ENCODE data around the gene FBXO40.
A peak's percentile ranks its signal among the peaks of the same experiment; 100 is the strongest.
"Not testable (repeated sequence)": the region's sequence is repeated elsewhere in the genome, so short reads cannot be mapped to it uniquely, and the experiment has no call there.

Gene FBXO40

GRCh38 chr3:121592856-121593702 lies at the start of gene FBXO40:
TSS of gene FBXO40 (plus strand) at chr3:121593379. CDS start at chr3:121620576, 27,197 bp downstream.
- no peak for DNase-seq (ENCODE audit: low spot score)

GRCh38 chr3:121545049-121545573 lies 48.1 kb upstream of the FBXO40 start:
- peak; percentile 35 for DNase-seq (ENCODE audit: low spot score)

GRCh38 chr3:121545574-121546455 lies 47.4 kb upstream of the FBXO40 start, which contains the start of gene POLQ:
TSS of gene POLQ (minus strand) at chr3:121545988. CDS start at chr3:121545877, 111 bp downstream.
- DNase-seq (ENCODE audit: low spot score), result peak; percentile 94

GRCh38 chr3:121552379-121552778 lies 40.8 kb upstream of the FBXO40 start:
- no peak for DNase-seq (ENCODE audit: low spot score)

- no peak for DNase-seq (ENCODE audit: low spot score)
Measured at GRCh38 chr3:121552797-121553196, 40.4 kb upstream of the FBXO40 start.

GRCh38 chr3:121557426-121557934 lies 35.7 kb upstream of the FBXO40 start:
- no peak for DNase-seq (ENCODE audit: low spot score)

GRCh38 chr3:121562148-121562547 lies 31.0 kb upstream of the FBXO40 start:
- no peak for DNase-seq (ENCODE audit: low spot score)

GRCh38 chr3:121566773-121567172 lies 26.4 kb upstream of the FBXO40 start:
- no peak for DNase-seq (ENCODE audit: low spot score)

- no peak for DNase-seq (ENCODE audit: low spot score)
Measured at GRCh38 chr3:121567649-121568048, 25.5 kb upstream of the FBXO40 start, which contains the start of gene ARGFX. TSS of gene ARGFX (plus strand) at chr3:121567949. CDS start at chr3:121570714, 2,765 bp downstream.

- DNase-seq (ENCODE audit: low spot score), result no peak
Measured at GRCh38 chr3:121574449-121574848, 18.7 kb upstream of the FBXO40 start.

GRCh38 chr3:121581691-121582090 lies 11.5 kb upstream of the FBXO40 start:
- no peak for DNase-seq (ENCODE audit: low spot score)

- no peak for DNase-seq (ENCODE audit: low spot score)
Measured at GRCh38 chr3:121584418-121584817, 8.8 kb upstream of the FBXO40 start.

- not testable (repeated sequence) for DNase-seq (ENCODE audit: low spot score)
Measured at GRCh38 chr3:121593806-121594205, 627 bp downstream of the FBXO40 start.

GRCh38 chr3:121594850-121595249 lies 1.7 kb downstream of the FBXO40 start:
- no peak for DNase-seq (ENCODE audit: low spot score)

GRCh38 chr3:121595765-121596406 lies 2.7 kb downstream of the FBXO40 start:
- no peak for DNase-seq (ENCODE audit: low spot score)

- DNase-seq (ENCODE audit: low spot score), result no peak
Measured at GRCh38 chr3:121598564-121598963, 5.4 kb downstream of the FBXO40 start.

GRCh38 chr3:121599900-121600299 lies 6.7 kb downstream of the FBXO40 start:
- not testable (repeated sequence) for DNase-seq (ENCODE audit: low spot score)

GRCh38 chr3:121601212-121601812 lies 8.1 kb downstream of the FBXO40 start:
- no peak for DNase-seq (ENCODE audit: low spot score)

GRCh38 chr3:121604759-121605158 lies 11.6 kb downstream of the FBXO40 start:
- no peak for DNase-seq (ENCODE audit: low spot score)

- no peak for DNase-seq (ENCODE audit: low spot score)
Measured at GRCh38 chr3:121606106-121606505, 12.9 kb downstream of the FBXO40 start.

GRCh38 chr3:121619691-121620090 lies 26.5 kb downstream of the FBXO40 start:
- DNase-seq (ENCODE audit: low spot score), result no peak

All from AG08396 (cell line).